ENCODE data around the gene CNPPD1. TPM values are rescaled to one million over a fixed set of nuclear protein-coding genes. Genes with fewer than 3 reads are reported as not detected.

CNPPD1 gene
- polyA plus RNA-seq, 1 experiment: 29.9 TPM

DNA sequence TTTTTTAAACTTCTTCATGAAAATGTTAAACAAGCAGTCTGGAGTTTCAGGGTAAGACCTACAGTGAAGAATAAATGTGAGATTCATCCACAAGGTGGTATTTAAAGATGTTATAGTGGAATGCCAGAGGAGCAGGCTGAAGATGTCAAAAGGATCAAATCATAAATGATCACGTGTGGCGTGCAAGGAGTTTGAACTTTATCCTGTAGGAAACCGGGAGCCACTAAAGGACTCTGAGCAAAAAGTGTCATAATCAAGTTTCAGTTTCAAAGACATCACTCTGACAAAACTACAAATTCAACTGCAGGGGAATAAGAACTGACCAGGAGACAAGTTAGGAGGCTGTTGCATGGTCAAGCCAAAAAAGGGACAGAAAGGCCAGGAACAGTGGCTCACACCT, 36.0 kb downstream of the CNPPD1 start:
- Histone ChIP-seq H3K27ac (ENCODE audit: low read depth, low read length) (no peak overlapping the region), H3K27me3 (ENCODE audit: control insufficient read depth, insufficient read depth, low read length) (no peaks in the 10 kb centered on the region), H3K4me3 (ENCODE audit: low read depth, low read length) (no peak overlapping the region), H3K9me3 (ENCODE audit: control insufficient read depth, insufficient read depth, low read length) (no peaks in the 10 kb centered on the region)
- CTCF ChIA-PET: interaction anchor here (0.6 to 5.6 kb wide), 5 partner anchors 14 to 198 kb away, joined by 3 to 22 read pairs (median 6); no protein-coding TSS in a partner anchor
- POLR2A ChIA-PET: no interaction called here
- no peak for DNase-seq (ENCODE audit: low read depth, low spot score)
- no peak for TF ChIP-seq CTCF (IDR thresholded peaks at IDR 0.05; ENCODE audit: low read depth, low read length)

- Histone ChIP-seq H3K9me3 (ENCODE audit: control insufficient read depth, insufficient read depth, low read length) (no peaks in the 10 kb centered on the region), H3K4me3 (ENCODE audit: low read depth, low read length) (no peak overlapping the region), H3K27me3 (ENCODE audit: control insufficient read depth, insufficient read depth, low read length) (no peaks in the 10 kb centered on the region), H3K27ac (ENCODE audit: low read depth, low read length) (no peak overlapping the region)
- POLR2A ChIA-PET: no interaction called here
- no peak for DNase-seq (ENCODE audit: low read depth, low spot score)
- no peak for TF ChIP-seq CTCF (IDR thresholded peaks at IDR 0.05; ENCODE audit: low read depth, low read length)
- CTCF ChIA-PET: interaction anchor here (1.0 to 1.7 kb wide), 7 partner anchors 9 to 76 kb away, joined by 4 to 11 read pairs (median 5); no protein-coding TSS in a partner anchor
Measured at GRCh38 chr2:219133976-219134375, 42.7 kb downstream of the CNPPD1 start.

DNA sequence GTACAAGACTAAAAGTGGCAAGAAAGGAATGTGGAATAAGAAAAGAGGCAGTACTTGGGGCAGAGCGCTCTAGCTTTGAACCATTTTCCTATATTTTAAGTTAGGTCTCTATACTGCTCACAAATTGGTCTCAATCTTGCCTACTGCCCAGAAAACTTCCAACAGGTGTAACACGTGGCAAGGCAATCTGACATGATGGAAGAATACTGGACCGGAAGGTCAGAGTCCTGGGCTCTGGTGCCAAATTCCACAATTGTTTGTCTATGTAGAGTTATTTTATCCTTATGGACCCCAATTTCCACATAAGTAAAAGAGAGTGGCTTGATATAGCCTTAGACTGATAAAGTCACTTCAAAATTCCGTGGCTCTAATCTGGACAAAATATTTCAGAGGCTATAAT, 45.0 kb downstream of the CNPPD1 start:
- no peaks in the 10 kb centered on the region for H3K9me3 ChIP-seq (ENCODE audit: control insufficient read depth, insufficient read depth, low read length)
- no peaks in the 10 kb centered on the region for H3K27me3 ChIP-seq (ENCODE audit: control insufficient read depth, insufficient read depth, low read length)
- no peak overlapping the region for H3K4me3 ChIP-seq (ENCODE audit: low read depth, low read length)
- H3K27ac ChIP-seq (ENCODE audit: low read depth, low read length): no peak overlapping the region
- no peak for TF ChIP-seq CTCF (IDR thresholded peaks at IDR 0.05; ENCODE audit: low read depth, low read length)
- ChIA-PET CTCF (interaction anchor here (0.7 to 4.9 kb wide), 6 partner anchors 12 to 73 kb away, joined by 3 to 27 read pairs (median 6); no protein-coding TSS in a partner anchor), POLR2A (interaction anchor here (0.8 kb wide), 1 partner anchor 10 kb away, joined by 6 read pairs; no protein-coding TSS in a partner anchor)
- no peak for DNase-seq (ENCODE audit: low read depth, low spot score)

GRCh38 chr2:219131327-219131726, 45.4 kb downstream of the CNPPD1 start:
- ChIA-PET CTCF (interaction anchor here (1.0 to 4.9 kb wide), 5 partner anchors 12 to 73 kb away, joined by 3 to 27 read pairs (median 10); no protein-coding TSS in a partner anchor), POLR2A (no interaction called here)

More at GRCh38 chr2:219131327-219131726, 45.4 kb downstream of the CNPPD1 start:
- Histone ChIP-seq H3K27ac (ENCODE audit: low read depth, low read length) (no peak overlapping the region), H3K9me3 (ENCODE audit: control insufficient read depth, insufficient read depth, low read length) (no peaks in the 10 kb centered on the region), H3K4me3 (ENCODE audit: low read depth, low read length) (no peak overlapping the region), H3K27me3 (ENCODE audit: control insufficient read depth, insufficient read depth, low read length) (no peaks in the 10 kb centered on the region)
- no peak for DNase-seq (ENCODE audit: low read depth, low spot score)
- no peak for TF ChIP-seq CTCF (IDR thresholded peaks at IDR 0.05; ENCODE audit: low read depth, low read length)
